Uterus (tissue), 4 donors: ENCODE measurements around the gene KRTAP10-2. TPM values are rescaled to one million over a fixed set of nuclear protein-coding genes. Genes with fewer than 3 reads are reported as not detected.
"Not testable (repeated sequence)": the region's sequence is repeated elsewhere in the genome, so short reads cannot be mapped to it uniquely, and the experiment has no call there.

Source experiments
- DNase-seq, 2 donors: peaks; one replicate each; pipeline ENCODE4 v3.0.0-alpha.2; 2019 to 2020
- H3K27ac ChIP-seq, 2 donors: fragments of 200-600 bp; sonication (generic); 1 replicate in 1 of 2; 2 replicates in 1 of 2; pipeline ENCODE4 v1.5.1; 2016 to 2018
- H3K27me3 ChIP-seq, 2 donors: fragments of 200-600 bp; sonication (generic); one replicate each; pipeline ENCODE4 v1.5.1; 2018 to 2019; ENCODE audit warnings: control low read depth in 1 of 2
- H3K36me3 ChIP-seq, 2 donors: fragments of 200-600 bp; sonication (generic); one replicate each; pipeline ENCODE4 v1.5.1; 2019; ENCODE audit warnings: control low read depth in 1 of 2
- H3K4me1 ChIP-seq, 2 donors: fragments of 200-600 bp; sonication (generic); one replicate each; pipeline ENCODE4 v1.5.1; 2018 to 2019; ENCODE audit warnings: control low read depth in 1 of 2
- H3K4me3 ChIP-seq, 2 donors: fragments of 200-600 bp; sonication (generic); 1 replicate in 1 of 2; 2 replicates in 1 of 2; pipeline ENCODE4 v1.5.1; 2018 to 2019; ENCODE audit warnings: mild to moderate bottlenecking in 1 of 2
- H3K9me3 ChIP-seq, 2 donors: fragments of 200-600 bp; sonication (generic); one replicate each; pipeline ENCODE4 v1.5.1; 2019; ENCODE audit warnings: control low read depth in 1 of 2
- POLR2A ChIP-seq, 2 donors: fragments of 450-650 bp; IDR thresholded peaks; one replicate each; pipeline ENCODE4 v1.6.1; 2016; ENCODE audit warnings: antibody characterized with exemption in 2 of 2, mild to moderate bottlenecking in 1 of 2, moderate library complexity in 1 of 2
- intact Hi-C: fragments of 100-400 bp; cut with DNase I; formaldehyde crosslinking; loops from one replicate; pipeline ENCODE4 v1.15.1; 2023; ENCODE audit warnings: low total_unique reads
- total RNA-seq, 4 donors: library from RNA; depleted of rRNA in 3 of 4; stranded (reverse); fragments of >200 nt in 3 of 4; gene quantifications; one replicate each; pipeline versions ENCODE4 v1.1.0 to v1.2.4, GENCODE V29; 2014 to 2023
- TF ChIP-seq, protein P1 (sequence below), 4 experiments: fragments of 200-600 bp in 2 of 4; fragments of 450-650 bp in 2 of 4; sonication (generic) in 2 of 4; IDR thresholded peaks; one replicate each; pipeline ENCODE4 v1.5.1; 2016 to 2019; ENCODE audit warnings: antibody characterized with exemption in 4 of 4, mild to moderate bottlenecking in 2 of 4, moderate library complexity in 1 of 4
- donor health status: DM: yes; HTN: yes; CAD: no.

Gene KRTAP10-2
- total RNA-seq, 4 donors from 2014 or later = not detected

- TF ChIP-seq POLR2A (IDR thresholded peaks at IDR 0.05) = no peak
- TF ChIP-seq, protein P1, sequence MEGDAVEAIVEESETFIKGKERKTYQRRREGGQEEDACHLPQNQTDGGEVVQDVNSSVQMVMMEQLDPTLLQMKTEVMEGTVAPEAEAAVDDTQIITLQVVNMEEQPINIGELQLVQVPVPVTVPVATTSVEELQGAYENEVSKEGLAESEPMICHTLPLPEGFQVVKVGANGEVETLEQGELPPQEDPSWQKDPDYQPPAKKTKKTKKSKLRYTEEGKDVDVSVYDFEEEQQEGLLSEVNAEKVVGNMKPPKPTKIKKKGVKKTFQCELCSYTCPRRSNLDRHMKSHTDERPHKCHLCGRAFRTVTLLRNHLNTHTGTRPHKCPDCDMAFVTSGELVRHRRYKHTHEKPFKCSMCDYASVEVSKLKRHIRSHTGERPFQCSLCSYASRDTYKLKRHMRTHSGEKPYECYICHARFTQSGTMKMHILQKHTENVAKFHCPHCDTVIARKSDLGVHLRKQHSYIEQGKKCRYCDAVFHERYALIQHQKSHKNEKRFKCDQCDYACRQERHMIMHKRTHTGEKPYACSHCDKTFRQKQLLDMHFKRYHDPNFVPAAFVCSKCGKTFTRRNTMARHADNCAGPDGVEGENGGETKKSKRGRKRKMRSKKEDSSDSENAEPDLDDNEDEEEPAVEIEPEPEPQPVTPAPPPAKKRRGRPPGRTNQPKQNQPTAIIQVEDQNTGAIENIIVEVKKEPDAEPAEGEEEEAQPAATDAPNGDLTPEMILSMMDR (IDR thresholded peaks at IDR 0.05) = no peak
- no peaks in the 10 kb centered on the region for H3K36me3 ChIP-seq
- no peak overlapping the region for H3K4me3 ChIP-seq
- H3K4me1 ChIP-seq = no peaks in the 10 kb centered on the region
- H3K27me3 ChIP-seq = no peaks in the 10 kb centered on the region
- DNase-seq = no peak
- H3K27ac ChIP-seq = no peak overlapping the region
- intact Hi-C loops = no loop called here
- peaks cover 0 to 5% of the 10 kb centered on the region in 2 donors for H3K9me3 ChIP-seq
Measured at GRCh38 chr21:44550807-44551206, 498 bp downstream of the KRTAP10-2 start.

DNA sequence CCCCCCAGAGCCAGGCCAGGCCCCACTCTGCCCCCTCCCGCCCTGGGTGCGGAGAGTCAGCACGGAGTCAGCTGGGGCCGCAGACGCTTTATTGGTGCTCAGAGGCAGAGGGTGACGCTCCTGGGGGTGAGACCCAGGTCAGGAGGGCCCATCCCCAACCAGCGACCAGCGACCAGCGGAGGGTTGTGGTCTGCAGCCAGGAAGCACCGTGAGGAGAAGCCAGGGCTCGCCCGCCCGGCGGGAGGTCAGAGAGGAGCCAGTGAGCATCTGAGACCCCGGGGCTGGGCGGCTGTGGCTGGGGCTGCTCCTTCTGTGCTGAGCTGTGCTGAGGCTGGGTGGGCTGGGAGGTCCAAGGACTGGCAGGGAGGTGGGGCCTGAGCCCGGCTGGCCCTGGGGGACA, 1.0 kb downstream of the KRTAP10-2 start:
- intact Hi-C loops, DNase-seq, H3K27ac ChIP-seq, H3K4me3 ChIP-seq, H3K9me3 ChIP-seq, H3K27me3 ChIP-seq, H3K4me1 ChIP-seq, H3K36me3 ChIP-seq: not testable (repeated sequence)

- Histone ChIP-seq H3K27me3 (no peaks in the 10 kb centered on the region), H3K27ac (no peak overlapping the region), H3K4me1 (no peaks in the 10 kb centered on the region), H3K4me3 (no peak overlapping the region), H3K36me3 (no peaks in the 10 kb centered on the region), H3K9me3 (peaks cover 0 to 5% of the 10 kb centered on the region in 2 donors)
- no peak for DNase-seq
- intact Hi-C loops = no loop called here
- TF ChIP-seq, protein P1 (IDR thresholded peaks at IDR 0.05) = no peak
- TF ChIP-seq POLR2A (IDR thresholded peaks at IDR 0.05) = no peak
Measured at GRCh38 chr21:44549525-44550211, 1.6 kb downstream of the KRTAP10-2 start.

DNA sequence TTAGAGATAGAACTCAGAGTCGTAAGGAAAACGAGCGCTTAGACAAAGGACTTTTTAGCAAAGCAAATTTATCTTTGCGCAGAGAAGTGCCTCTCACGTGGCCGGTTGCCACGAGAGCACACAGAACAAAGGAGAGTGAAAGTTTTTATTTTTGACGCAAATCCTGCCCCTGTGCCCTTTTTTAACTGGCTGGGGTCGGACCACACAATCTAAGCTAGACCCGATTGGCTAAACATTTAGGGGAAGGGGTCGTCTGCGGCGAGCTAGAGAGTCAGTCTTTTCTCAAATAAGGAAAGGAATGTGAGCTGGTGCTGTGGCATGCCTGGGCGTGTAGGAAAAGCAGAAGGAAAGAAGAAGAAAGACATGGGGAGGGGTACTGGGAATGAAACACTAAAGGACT, 2.4 kb downstream of the KRTAP10-2 start:
- intact Hi-C loops = no loop called here
- no peak for DNase-seq
- Histone ChIP-seq H3K9me3 (peaks cover 0 to 5% of the 10 kb centered on the region in 2 donors), H3K27ac (no peak overlapping the region), H3K4me3 (no peak overlapping the region), H3K36me3 (no peaks in the 10 kb centered on the region), H3K27me3 (no peaks in the 10 kb centered on the region), H3K4me1 (no peaks in the 10 kb centered on the region)
- no peak for TF ChIP-seq POLR2A (IDR thresholded peaks at IDR 0.05)
- TF ChIP-seq, protein P1 (IDR thresholded peaks at IDR 0.05) = no peak

GRCh38 chr21:44548381-44548780, 2.9 kb downstream of the KRTAP10-2 start:
- H3K27me3 ChIP-seq = no peaks in the 10 kb centered on the region
- peaks cover 0 to 5% of the 10 kb centered on the region in 2 donors for H3K9me3 ChIP-seq
- H3K4me3 ChIP-seq = no peak overlapping the region
- no peak overlapping the region for H3K27ac ChIP-seq
- TF ChIP-seq, protein P1 (IDR thresholded peaks at IDR 0.05) = no peak
- TF ChIP-seq POLR2A (IDR thresholded peaks at IDR 0.05) = no peak
- DNase-seq = no peak
- no peaks in the 10 kb centered on the region for H3K36me3 ChIP-seq
- H3K4me1 ChIP-seq = no peaks in the 10 kb centered on the region
- intact Hi-C loops = no loop called here
